HFFc6 (cell line): ENCODE data around the gene CST3. TPM values are rescaled to one million over a fixed set of nuclear protein-coding genes. Genes with fewer than 3 reads are reported as not detected.

Experiments used
- DNase-seq: peaks from one replicate; pipeline ENCODE4 v3.0.0-alpha.2; 2018
- H3K27ac Mint-ChIP-seq: 2 replicates; pipeline ENCODE4 v1.8.0; 2020; ENCODE audit warnings: mild to moderate bottlenecking, mixed read lengths
- H3K27me3 Mint-ChIP-seq: 2 replicates; pipeline ENCODE4 v1.8.0; 2021; ENCODE audit warnings: mild to moderate bottlenecking, moderate library complexity, mixed read lengths; ENCODE audit not compliant: insufficient read depth
- H3K36me3 Mint-ChIP-seq: 2 replicates; pipeline ENCODE4 v1.8.0; 2021; ENCODE audit warnings: low read depth, mixed read lengths
- H3K4me1 Mint-ChIP-seq: 2 replicates; pipeline ENCODE4 v1.8.0; 2020; ENCODE audit warnings: low read depth, mixed read lengths
- H3K4me3 Mint-ChIP-seq: 2 replicates; pipeline ENCODE4 v1.8.0; 2020; ENCODE audit warnings: mild to moderate bottlenecking, moderate library complexity, mixed read lengths
- H3K9me3 Mint-ChIP-seq: 2 replicates; pipeline ENCODE4 v1.8.0; 2020; ENCODE audit warnings: mild to moderate bottlenecking, mixed read lengths
- CTCF ChIP-seq: fragments of 200-600 bp; sonication (generic); IDR thresholded peaks from 2 replicates; pipeline ENCODE4 v1.5.0; 2021; ENCODE audit warnings: antibody characterized with exemption, mild to moderate bottlenecking
- total RNA-seq, 6 experiments: library from RNA; stranded (reverse); fragmentation: NEBNext Ultra II Directional; extraction: Animal tissue kit (Norgen Biotek cat#: 25700); gene quantifications; 2 replicates in 1 of 6; 3 replicates in 5 of 6; pipeline ENCODE4 v1.2.3, GENCODE V29; 2021

The CST3 gene
- total RNA-seq, 6 experiments from 2014 or later = 211 to 296 (median 234) TPM

- no peak overlapping the region for H3K4me3 Mint-ChIP-seq
- DNase-seq = no peak
- H3K27me3 Mint-ChIP-seq = peaks cover 7% of the 10 kb centered on the region; the same call in 1 of the 2 replicates
- TF ChIP-seq CTCF = no peak
- H3K36me3 Mint-ChIP-seq = no peaks in the 10 kb centered on the region
- no peaks in the 10 kb centered on the region for H3K4me1 Mint-ChIP-seq
- H3K27ac Mint-ChIP-seq = no peak overlapping the region
- H3K9me3 Mint-ChIP-seq = no peaks in the 10 kb centered on the region
Measured at GRCh38 chr20:23595941-23596340, 41.8 kb downstream of the CST3 start.

- no peak overlapping the region for H3K27ac Mint-ChIP-seq
- no peaks in the 10 kb centered on the region for H3K9me3 Mint-ChIP-seq
- no peak for TF ChIP-seq CTCF
- no peaks in the 10 kb centered on the region for H3K36me3 Mint-ChIP-seq
- H3K4me3 Mint-ChIP-seq = no peak overlapping the region
- DNase-seq = no peak
- H3K27me3 Mint-ChIP-seq = peaks cover 11% of the 10 kb centered on the region
- H3K4me1 Mint-ChIP-seq = no peaks in the 10 kb centered on the region
Measured at GRCh38 chr20:23588434-23589403, 49.0 kb downstream of the CST3 start.

- H3K36me3 Mint-ChIP-seq = no peaks in the 10 kb centered on the region
- no peaks in the 10 kb centered on the region for H3K9me3 Mint-ChIP-seq
- H3K27ac Mint-ChIP-seq = no peak overlapping the region
- H3K4me1 Mint-ChIP-seq = no peaks in the 10 kb centered on the region
- H3K27me3 Mint-ChIP-seq = peaks cover 11% of the 10 kb centered on the region
- H3K4me3 Mint-ChIP-seq = no peak overlapping the region
- TF ChIP-seq CTCF = no peak
- DNase-seq = no peak
Measured at GRCh38 chr20:23587631-23588030, 50.1 kb downstream of the CST3 start.

- Mint-ChIP-seq H3K9me3 (no peaks in the 10 kb centered on the region), H3K4me1 (no peaks in the 10 kb centered on the region), H3K36me3 (no peaks in the 10 kb centered on the region), H3K4me3 (no peak overlapping the region), H3K27ac (no peak overlapping the region), H3K27me3 (peaks cover 11% of the 10 kb centered on the region)
- DNase-seq = no peak
- no peak for TF ChIP-seq CTCF
Measured at GRCh38 chr20:23586735-23587525, 50.8 kb downstream of the CST3 start.

- Mint-ChIP-seq H3K9me3 (no peaks in the 10 kb centered on the region), H3K27me3 (peaks cover 11% of the 10 kb centered on the region), H3K27ac (no peak overlapping the region), H3K4me3 (no peak overlapping the region), H3K4me1 (no peaks in the 10 kb centered on the region), H3K36me3 (no peaks in the 10 kb centered on the region)
- TF ChIP-seq CTCF = no peak
- no peak for DNase-seq
Measured at GRCh38 chr20:23585808-23586734, 51.7 kb downstream of the CST3 start.
